Lung (tissue), 12 donors: ENCODE results near the gene ADCY5. TPM values are rescaled to one million over a fixed set of nuclear protein-coding genes. Genes with fewer than 3 reads are reported as not detected.

ENCODE experiments used
- ATAC-seq: fragments of 200-7000 bp; cut with Tn5 transposase; one replicate; pipeline ENCODE4 v1.9.1; 2020; ENCODE audit warnings: moderate number of reproducible peaks; ENCODE audit not compliant: insufficient read depth, low FRiP score
- DNase-seq, 3 donors: peaks; one replicate each; pipeline ENCODE4 v3.0.0-alpha.2; 2013 to 2017
- H3K27ac ChIP-seq, 2 donors: one replicate each; pipeline ENCODE4 v1.5.1; 2013; ENCODE audit warnings: mild to moderate bottlenecking in 2 of 2, moderate library complexity in 2 of 2, control low read depth in 1 of 2, inconsistent platforms in 1 of 2, low read depth in 1 of 2, low read length in 1 of 2
- H3K27me3 ChIP-seq, 3 donors: one replicate each; pipeline ENCODE4 v1.5.1; 2013; ENCODE audit warnings: low read length in 2 of 3; ENCODE audit not compliant: control insufficient read depth in 3 of 3, insufficient read depth in 3 of 3
- H3K36me3 ChIP-seq, 4 donors: one replicate each; pipeline ENCODE4 v1.5.1; 2013; ENCODE audit warnings: low read length in 4 of 4, mild to moderate bottlenecking in 1 of 4, moderate library complexity in 1 of 4; ENCODE audit not compliant: control insufficient read depth in 4 of 4, insufficient read depth in 4 of 4
- H3K4me1 ChIP-seq, 5 donors: one replicate each; pipeline ENCODE4 v1.5.1; 2013; ENCODE audit warnings: low read length in 5 of 5, mild to moderate bottlenecking in 2 of 5, moderate library complexity in 1 of 5; ENCODE audit not compliant: control insufficient read depth in 5 of 5, insufficient read depth in 5 of 5
- H3K4me3 ChIP-seq: one replicate; pipeline ENCODE4 v1.5.1; 2013; ENCODE audit warnings: mild to moderate bottlenecking, control low read depth, moderate library complexity
- H3K9ac ChIP-seq, 2 donors: one replicate each; pipeline ENCODE4 v1.5.1; 2013; ENCODE audit warnings: low read length in 2 of 2, control low read depth in 1 of 2; ENCODE audit not compliant: insufficient read depth in 1 of 2
- H3K9me3 ChIP-seq, 4 donors: one replicate each; pipeline ENCODE4 v1.5.1; 2013; ENCODE audit warnings: low read length in 3 of 4, mild to moderate bottlenecking in 1 of 4, moderate library complexity in 1 of 4; ENCODE audit not compliant: control insufficient read depth in 4 of 4, insufficient read depth in 3 of 4
- CTCF ChIP-seq: IDR thresholded peaks from 2 replicates; pipeline ENCODE4 v1.5.1; 2012; ENCODE audit warnings: mild to moderate bottlenecking; ENCODE audit errors: control extremely low read depth, extremely low read depth
- WGBS, 2 donors: extraction: QIAGEN DNeasy Blood & Tissue Kit; methylation state at CpG; one replicate each; pipeline ENCODE4 v1.1.7; 2013; 5-methylcytosine and 5-hydroxymethylcytosine counted together
- polyA plus RNA-seq, 2 donors: library from polyadenylated mRNA; stranded (reverse); fragments of 200-250 nt; gene quantifications; one replicate each; pipeline ENCODE4 v1.2.1, GENCODE V29; 2013
- total RNA-seq, 2 donors: library from RNA; depleted of rRNA in 1 of 2; stranded (reverse); fragments of >200 nt in 1 of 2; gene quantifications; one replicate each; pipeline ENCODE4 v1.2.1, GENCODE V29; 2014 to 2021
- donor health status: control.
- donor health status: control.
- donor health status: Bipolar disorder and iron deficiency.
- donor health status: healthy.
- donor health status: DM: yes; HTN: yes; CAD: no.

ADCY5 gene
- total and polyA plus RNA-seq, 4 donors, result 1.2 to 8.4 (median 2.4) TPM

- no peak for TF ChIP-seq CTCF
- H3K9ac ChIP-seq, result no peak overlapping the region
- no peaks in the 10 kb centered on the region for H3K27me3 ChIP-seq
- ATAC-seq (no peak), DNase-seq (no peak)
- H3K4me1 ChIP-seq, result no peaks in the 10 kb centered on the region
- WGBS, 2 donors, result 84 to 87% methylated on average over 2 of the region's 2 CpGs
- peaks cover 0 to 12% (median 3%) of the 10 kb centered on the region in 4 donors for H3K36me3 ChIP-seq
- peaks cover 0 to 9% (median 0%) of the 10 kb centered on the region in 4 donors for H3K9me3 ChIP-seq
- no peak overlapping the region for H3K4me3 ChIP-seq
- no peak overlapping the region for H3K27ac ChIP-seq
Measured at GRCh38 chr3:123305192-123305591, 143.7 kb downstream of the ADCY5 start.

- 88 to 91% methylated on average over 15 of the region's 15 CpGs for WGBS, 2 donors
- Histone ChIP-seq H3K27me3 (no peaks in the 10 kb centered on the region), H3K4me3 (no peak overlapping the region), H3K27ac (no peak overlapping the region), H3K4me1 (no peaks in the 10 kb centered on the region), H3K36me3 (peaks cover 0 to 17% (median 5%) of the 10 kb centered on the region in 4 donors), H3K9me3 (peaks cover 0 to 9% (median 0%) of the 10 kb centered on the region in 4 donors), H3K9ac (no peak overlapping the region)
- no peak for TF ChIP-seq CTCF
- no peak for ATAC-seq
- no peak for DNase-seq
Measured at GRCh38 chr3:123303976-123304560, 144.8 kb downstream of the ADCY5 start.

DNA sequence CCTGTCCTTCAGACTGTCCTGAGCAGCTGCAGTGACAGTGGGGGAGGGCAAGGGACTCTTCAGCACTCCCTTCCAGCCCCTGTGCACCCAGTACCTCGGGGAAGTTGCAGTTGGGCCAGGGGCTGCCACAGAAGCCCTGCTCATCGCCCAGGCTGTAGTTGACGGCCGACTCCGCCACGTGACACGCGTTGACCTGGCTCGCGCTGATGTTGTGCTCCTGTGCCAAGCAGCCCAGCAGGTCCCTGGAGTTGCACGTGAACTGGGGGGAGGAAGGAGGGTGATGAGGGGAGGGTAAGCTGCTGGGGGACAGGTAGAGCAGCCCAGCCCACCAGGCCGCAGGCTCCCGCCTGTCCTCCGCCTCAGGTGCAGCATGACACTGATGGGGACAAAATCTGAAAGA lies 145.9 kb downstream of the ADCY5 start:
- Histone ChIP-seq H3K27me3 (no peaks in the 10 kb centered on the region), H3K4me3 (no peak overlapping the region), H3K36me3 (peaks cover 0 to 23% (median 6%) of the 10 kb centered on the region in 4 donors), H3K9ac (no peak overlapping the region), H3K9me3 (peaks cover 0 to 9% (median 0%) of the 10 kb centered on the region in 4 donors), H3K27ac (no peak overlapping the region), H3K4me1 (no peaks in the 10 kb centered on the region)
- DNase-seq, result no peak
- TF ChIP-seq CTCF, result no peak
- WGBS, 2 donors, result 81 to 82% methylated on average over 11 to 14 of the region's 14 CpGs
- ATAC-seq, result no peak
